ENCODE measurements around the gene CSMD2.

The CSMD2 gene

DNA sequence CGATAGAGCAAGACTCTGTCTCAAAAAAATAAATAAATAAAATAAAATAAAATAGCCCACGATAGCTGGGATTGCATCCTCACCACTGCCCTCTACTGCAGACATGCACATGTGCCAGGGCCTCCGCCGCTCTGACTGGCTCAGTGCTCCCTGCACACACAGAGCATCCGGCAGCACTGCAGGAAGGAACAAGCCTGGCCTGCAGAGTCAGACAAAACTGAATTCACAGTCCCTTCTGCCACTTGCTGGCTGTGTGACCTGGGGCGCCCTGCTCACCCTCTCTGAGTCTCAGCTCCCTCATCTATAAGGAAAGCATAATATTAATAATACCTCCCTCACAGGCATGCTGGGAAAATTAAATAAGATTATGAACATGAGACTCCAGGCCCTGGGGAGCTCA, 35.4 kb downstream of the CSMD2 start:
- 94% methylated on average over 5 of the region's 6 CpGs for WGBS
- no peaks in the 10 kb centered on the region for H3K36me3 ChIP-seq (ENCODE audit: insufficient read depth, low read length)
- no peaks in the 10 kb centered on the region for H3K9me3 ChIP-seq (ENCODE audit: insufficient read depth, low read depth, low read length)
- H3K27me3 ChIP-seq (ENCODE audit: insufficient read depth, low read length), result no peaks in the 10 kb centered on the region
- H3K4me3 ChIP-seq (ENCODE audit: low read length), result no peak overlapping the region
- no peak overlapping the region for H3K9ac ChIP-seq (ENCODE audit: low read depth, low read length)
- H3K4me1 ChIP-seq (ENCODE audit: insufficient read depth, low read length), result no peaks in the 10 kb centered on the region
- no peak overlapping the region for H3K27ac ChIP-seq (ENCODE audit: low read depth, low read length)

DNA sequence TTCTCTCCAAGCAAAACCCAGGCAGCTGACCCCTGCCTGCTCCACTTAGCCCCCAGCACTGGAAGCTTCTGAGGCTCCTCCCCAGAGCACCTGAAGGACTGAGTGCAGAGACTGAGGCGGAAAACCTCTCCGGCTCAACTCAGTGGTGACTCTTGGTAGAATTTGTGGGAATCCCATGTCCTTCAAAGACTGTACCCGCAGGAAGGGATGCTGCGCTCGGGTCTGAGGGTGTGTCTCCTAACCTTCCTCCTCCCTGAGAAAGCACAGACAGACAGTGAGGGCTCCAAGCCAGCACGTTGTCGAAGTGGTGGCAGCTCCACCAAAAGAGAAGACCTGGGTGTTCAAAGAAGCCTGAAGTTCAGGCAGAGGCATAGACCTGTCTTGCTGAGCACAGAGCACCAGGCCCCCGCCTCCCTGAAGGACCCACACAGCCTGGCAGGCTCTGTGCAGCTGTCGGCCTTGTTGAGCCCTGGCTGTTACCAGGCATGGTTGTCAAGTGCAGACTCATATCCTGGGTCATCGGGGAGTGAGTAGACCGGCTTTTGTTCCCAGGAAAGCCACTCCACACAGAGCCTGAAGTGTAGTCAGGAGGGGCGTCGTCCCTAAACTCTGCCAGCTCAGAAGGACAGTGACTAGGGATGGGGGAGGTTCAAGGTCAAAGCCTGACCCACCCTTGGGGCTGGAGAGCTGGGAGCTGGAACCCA, 36.7 kb downstream of the CSMD2 start:
- Histone ChIP-seq H3K27ac (ENCODE audit: low read depth, low read length) (no peak overlapping the region), H3K4me1 (ENCODE audit: insufficient read depth, low read length) (no peaks in the 10 kb centered on the region), H3K27me3 (ENCODE audit: insufficient read depth, low read length) (no peaks in the 10 kb centered on the region), H3K9me3 (ENCODE audit: insufficient read depth, low read depth, low read length) (no peaks in the 10 kb centered on the region), H3K4me3 (ENCODE audit: low read length) (no peak overlapping the region), H3K9ac (ENCODE audit: low read depth, low read length) (no peak overlapping the region), H3K36me3 (ENCODE audit: insufficient read depth, low read length) (no peaks in the 10 kb centered on the region)
- WGBS, result 95% methylated on average over 13 of the region's 13 CpGs

DNA sequence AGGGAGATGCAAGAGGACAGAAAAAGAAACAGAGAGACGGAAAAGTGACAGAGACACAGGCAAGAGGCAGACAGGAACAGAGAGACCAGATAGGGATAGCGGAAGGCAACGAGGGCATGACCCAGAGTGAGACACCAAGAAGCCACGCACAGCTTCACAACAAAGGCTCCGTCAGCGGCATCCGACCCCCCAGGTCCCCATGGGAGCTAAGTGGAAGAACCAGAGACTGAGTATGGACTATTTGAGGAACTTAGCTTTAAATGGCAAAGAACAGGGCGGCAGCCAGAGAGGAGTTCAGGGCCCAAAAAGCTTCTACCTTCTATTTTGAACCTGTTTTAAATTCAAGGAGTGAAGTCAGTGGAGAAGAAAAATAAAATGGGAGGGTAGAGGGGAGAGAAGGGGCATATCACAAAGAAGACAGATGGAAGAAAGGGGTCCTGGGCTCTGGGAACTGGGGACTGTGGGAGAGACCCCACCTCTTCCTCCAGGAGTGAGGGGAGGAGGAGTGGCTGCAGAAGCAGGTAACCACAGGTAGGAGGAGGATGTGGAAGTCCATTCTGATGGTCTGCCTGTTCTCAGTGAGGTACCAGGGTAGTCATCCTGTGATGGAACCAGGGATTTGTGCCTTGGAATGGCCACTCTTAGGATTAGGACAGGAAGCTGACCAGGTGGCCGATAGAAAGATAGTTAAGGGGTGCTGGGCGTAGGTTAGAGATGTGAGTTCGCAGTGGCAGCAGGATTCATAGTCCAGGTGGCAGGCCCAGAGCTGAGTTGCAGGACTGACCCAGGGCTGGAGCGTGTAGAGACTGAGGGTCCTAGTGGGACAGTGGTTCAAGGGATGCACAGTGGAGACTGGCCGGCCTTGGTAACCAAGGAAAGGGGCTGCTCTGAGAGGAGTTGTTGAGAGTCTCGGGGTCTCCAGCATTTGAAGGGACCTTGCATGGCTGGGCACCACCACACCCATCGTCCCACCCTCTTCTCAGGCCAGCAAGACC, 37.7 kb downstream of the CSMD2 start:
- Histone ChIP-seq H3K27ac (ENCODE audit: low read depth, low read length) (no peak overlapping the region), H3K9ac (ENCODE audit: low read depth, low read length) (no peak overlapping the region), H3K27me3 (ENCODE audit: insufficient read depth, low read length) (no peaks in the 10 kb centered on the region), H3K4me3 (ENCODE audit: low read length) (no peak overlapping the region), H3K9me3 (ENCODE audit: insufficient read depth, low read depth, low read length) (no peaks in the 10 kb centered on the region), H3K4me1 (ENCODE audit: insufficient read depth, low read length) (no peaks in the 10 kb centered on the region), H3K36me3 (ENCODE audit: insufficient read depth, low read length) (no peaks in the 10 kb centered on the region)
- 93% methylated on average over 15 of the region's 15 CpGs for WGBS

DNA sequence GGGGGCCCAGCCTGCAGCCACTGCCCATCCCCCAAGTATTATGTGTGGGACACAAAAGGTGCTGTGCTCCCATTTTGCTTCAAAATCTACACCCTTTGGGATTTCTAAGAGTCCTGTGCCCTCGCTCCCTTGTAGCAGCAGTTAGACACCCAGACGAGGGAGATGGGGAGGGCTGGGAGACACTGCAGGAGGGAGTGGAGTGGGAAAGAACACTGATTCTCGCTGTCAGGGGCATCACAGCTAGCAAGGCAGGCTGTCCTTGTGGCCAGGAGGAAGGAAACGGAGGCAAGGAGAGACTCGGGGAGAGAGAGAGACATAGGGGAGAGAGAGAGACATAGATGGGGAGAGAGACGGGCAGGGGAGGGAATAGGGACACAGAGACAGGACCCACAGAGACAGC, 38.5 kb downstream of the CSMD2 start:
- no peak overlapping the region for H3K27ac ChIP-seq (ENCODE audit: low read depth, low read length)
- H3K9me3 ChIP-seq (ENCODE audit: insufficient read depth, low read depth, low read length), result no peaks in the 10 kb centered on the region
- 91% methylated on average over 6 of the region's 6 CpGs for WGBS
- H3K4me1 ChIP-seq (ENCODE audit: insufficient read depth, low read length), result no peaks in the 10 kb centered on the region
- H3K9ac ChIP-seq (ENCODE audit: low read depth, low read length), result no peak overlapping the region
- no peak overlapping the region for H3K4me3 ChIP-seq (ENCODE audit: low read length)
- no peaks in the 10 kb centered on the region for H3K36me3 ChIP-seq (ENCODE audit: insufficient read depth, low read length)
- H3K27me3 ChIP-seq (ENCODE audit: insufficient read depth, low read length), result no peaks in the 10 kb centered on the region

DNA sequence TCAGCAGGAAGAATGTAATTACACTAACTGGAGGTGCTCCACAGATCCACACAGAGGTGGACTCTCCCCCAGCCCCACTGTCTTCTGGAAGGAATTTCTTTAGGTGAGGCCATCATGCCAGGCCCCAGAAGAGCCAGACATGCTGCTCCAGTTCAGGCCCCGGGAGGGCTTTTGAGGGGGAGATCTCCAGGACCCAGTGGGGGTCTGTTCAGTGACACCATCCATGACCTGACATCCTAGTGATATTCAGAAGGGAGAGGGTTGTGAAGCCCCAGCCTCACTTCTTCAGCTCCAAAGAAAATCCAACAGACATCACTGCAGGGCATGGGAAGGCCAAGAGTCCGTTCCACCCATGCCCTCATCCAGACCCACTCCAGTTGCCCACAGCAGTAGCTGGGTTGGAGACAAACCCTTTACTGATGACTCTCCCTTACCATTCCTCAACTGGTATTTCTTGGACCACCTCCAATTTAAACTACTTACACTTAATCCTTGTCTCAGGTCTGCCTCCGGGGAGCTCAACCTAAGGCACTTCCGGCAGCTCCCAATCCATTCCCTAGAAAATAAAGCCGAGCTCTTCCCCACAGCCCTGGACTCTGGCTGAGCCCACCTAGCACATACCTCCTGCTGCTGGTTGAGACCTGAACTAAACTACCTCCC, 39.2 kb downstream of the CSMD2 start:
- Histone ChIP-seq H3K9me3 (ENCODE audit: insufficient read depth, low read depth, low read length) (no peaks in the 10 kb centered on the region), H3K27me3 (ENCODE audit: insufficient read depth, low read length) (no peaks in the 10 kb centered on the region), H3K36me3 (ENCODE audit: insufficient read depth, low read length) (no peaks in the 10 kb centered on the region), H3K9ac (ENCODE audit: low read depth, low read length) (no peak overlapping the region), H3K4me3 (ENCODE audit: low read length) (no peak overlapping the region), H3K4me1 (ENCODE audit: insufficient read depth, low read length) (no peaks in the 10 kb centered on the region), H3K27ac (ENCODE audit: low read depth, low read length) (no peak overlapping the region)
- 95% methylated on average over 5 of the region's 5 CpGs for WGBS

DNA sequence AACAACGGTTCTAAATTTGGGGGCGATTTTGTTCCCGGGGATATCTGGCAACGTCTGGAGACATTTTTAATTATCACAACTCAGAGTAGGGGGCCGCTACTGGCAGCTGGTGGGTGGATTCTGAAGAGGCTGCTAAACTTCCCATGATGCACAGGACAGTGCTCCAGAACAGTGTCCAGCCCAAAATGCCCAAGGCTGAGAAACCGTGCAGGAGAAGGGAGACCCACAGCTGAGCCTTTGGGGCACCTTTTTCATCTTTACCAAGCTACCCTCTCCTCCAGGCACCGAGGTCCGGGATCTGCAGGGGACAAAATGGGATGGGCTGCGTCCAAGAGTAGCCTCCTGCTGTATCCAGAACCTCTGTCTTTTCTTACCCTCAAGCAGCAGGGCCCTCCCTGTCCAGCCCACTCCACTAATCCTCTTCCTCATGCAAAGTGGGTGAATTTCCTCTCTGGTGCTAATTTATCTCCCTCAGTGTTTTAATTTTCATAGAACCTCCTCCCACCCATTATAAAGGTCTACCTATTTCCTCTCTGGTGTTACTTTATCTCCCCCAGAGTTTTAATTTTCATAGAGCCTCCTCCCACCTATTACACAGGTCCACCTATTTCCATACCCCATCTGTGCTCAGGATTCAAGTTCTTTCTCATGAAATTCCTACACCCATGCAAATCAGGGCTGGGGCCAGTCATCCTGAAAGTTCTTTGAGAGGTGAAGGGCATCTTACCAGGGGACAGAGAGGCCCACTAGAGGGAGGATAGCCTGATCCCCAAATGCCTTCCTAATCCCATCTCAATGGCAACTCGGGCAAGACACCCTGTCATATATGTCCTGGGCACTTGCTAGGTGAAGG, 42.7 kb downstream of the CSMD2 start:
- no peak overlapping the region for H3K4me3 ChIP-seq (ENCODE audit: low read length)
- 94% methylated on average over 10 of the region's 10 CpGs for WGBS

DNA sequence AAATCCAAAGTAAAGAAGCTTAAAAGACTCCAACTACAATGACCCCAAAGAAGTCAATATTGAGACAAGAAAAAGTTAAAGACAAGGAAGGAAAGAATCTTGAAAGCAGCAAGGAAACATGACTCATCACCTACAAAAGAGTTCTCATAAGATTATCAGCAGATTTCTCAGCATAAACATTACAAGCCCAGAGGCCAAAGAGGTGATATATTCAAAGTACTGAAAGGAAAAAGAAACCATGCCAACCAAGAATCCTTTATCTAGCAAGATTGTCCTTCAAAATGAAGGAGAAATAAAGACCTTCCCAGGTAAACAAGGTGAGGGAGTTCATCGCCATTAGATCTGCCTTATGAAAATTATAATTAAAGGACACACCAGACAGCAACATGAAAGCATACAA, 49.8 kb downstream of the CSMD2 start:
- no peak overlapping the region for H3K4me3 ChIP-seq (ENCODE audit: low read length)
- no peak overlapping the region for H3K9ac ChIP-seq (ENCODE audit: low read depth, low read length)
- H3K4me1 ChIP-seq (ENCODE audit: insufficient read depth, low read length), result peaks cover 14% of the 10 kb centered on the region
- no peaks in the 10 kb centered on the region for H3K27me3 ChIP-seq (ENCODE audit: insufficient read depth, low read length)
- WGBS, result no CpG with 5 or more reads among the region's 1 CpG
- H3K36me3 ChIP-seq (ENCODE audit: insufficient read depth, low read length), result no peaks in the 10 kb centered on the region
- H3K9me3 ChIP-seq (ENCODE audit: insufficient read depth, low read depth, low read length), result peaks cover 14% of the 10 kb centered on the region; the same call in 1 of the 2 replicates
- no peak overlapping the region for H3K27ac ChIP-seq (ENCODE audit: low read depth, low read length)

More for the DNA sequence above, 42.7 kb downstream of the CSMD2 start:
- no peak overlapping the region for H3K27ac ChIP-seq (ENCODE audit: low read depth, low read length)
- no peaks in the 10 kb centered on the region for H3K36me3 ChIP-seq (ENCODE audit: insufficient read depth, low read length)
- H3K4me1 ChIP-seq (ENCODE audit: insufficient read depth, low read length), result no peaks in the 10 kb centered on the region
- H3K9me3 ChIP-seq (ENCODE audit: insufficient read depth, low read depth, low read length), result no peaks in the 10 kb centered on the region; the same call in 1 of the 2 replicates
- H3K9ac ChIP-seq (ENCODE audit: low read depth, low read length), result no peak overlapping the region
- no peaks in the 10 kb centered on the region for H3K27me3 ChIP-seq (ENCODE audit: insufficient read depth, low read length)

DNA sequence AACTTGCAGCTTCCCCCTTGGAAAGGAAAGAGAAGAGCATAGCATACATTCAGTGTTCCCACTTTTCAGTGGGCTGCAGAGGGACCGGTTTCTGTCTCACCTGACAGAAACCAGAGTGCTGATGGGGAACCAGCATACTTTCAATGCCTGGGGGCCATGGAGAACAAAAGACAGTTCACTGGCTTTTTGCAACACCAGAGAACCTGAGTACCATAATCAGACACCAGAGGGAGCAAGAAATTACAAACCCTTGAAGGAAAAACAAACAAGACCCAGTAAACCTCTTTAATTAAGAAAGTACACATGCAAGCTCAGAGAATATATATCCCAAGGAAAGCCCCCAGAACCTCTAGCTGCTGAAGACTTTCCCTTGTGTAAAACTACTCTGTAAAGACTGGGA, 51.1 kb downstream of the CSMD2 start:
- Histone ChIP-seq H3K36me3 (ENCODE audit: insufficient read depth, low read length) (no peaks in the 10 kb centered on the region), H3K27me3 (ENCODE audit: insufficient read depth, low read length) (no peaks in the 10 kb centered on the region), H3K27ac (ENCODE audit: low read depth, low read length) (no peak overlapping the region), H3K9me3 (ENCODE audit: insufficient read depth, low read depth, low read length) (peaks cover 14% of the 10 kb centered on the region; the same call in 1 of the 2 replicates), H3K9ac (ENCODE audit: low read depth, low read length) (no peak overlapping the region), H3K4me1 (ENCODE audit: insufficient read depth, low read length) (peaks cover 14% of the 10 kb centered on the region), H3K4me3 (ENCODE audit: low read length) (no peak overlapping the region)
- 49% methylated on average over 1 of the region's 1 CpG for WGBS

DNA sequence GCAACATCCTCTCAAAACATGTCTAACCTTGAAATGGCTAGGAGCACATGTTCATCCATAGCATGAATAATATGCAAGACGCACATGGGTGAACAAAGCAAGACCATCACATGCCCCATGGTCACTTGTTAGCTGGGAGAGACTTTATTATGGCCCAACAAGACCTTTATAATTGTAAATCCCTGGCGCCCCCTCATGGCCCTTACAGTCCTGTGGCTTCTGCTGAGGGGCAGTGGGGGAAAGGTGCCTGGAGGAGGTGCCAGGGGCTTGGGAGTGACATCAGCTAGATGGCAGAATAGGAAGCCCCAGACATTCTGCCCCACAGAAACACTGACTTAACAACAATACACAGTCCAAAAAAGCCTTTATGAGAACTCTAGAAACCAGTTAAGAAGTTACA, 51.7 kb downstream of the CSMD2 start:
- Histone ChIP-seq H3K36me3 (ENCODE audit: insufficient read depth, low read length) (no peaks in the 10 kb centered on the region), H3K9me3 (ENCODE audit: insufficient read depth, low read depth, low read length) (peaks cover 14% of the 10 kb centered on the region; the same call in 1 of the 2 replicates), H3K4me1 (ENCODE audit: insufficient read depth, low read length) (peaks cover 14% of the 10 kb centered on the region), H3K4me3 (ENCODE audit: low read length) (no peak overlapping the region), H3K27ac (ENCODE audit: low read depth, low read length) (no peak overlapping the region), H3K27me3 (ENCODE audit: insufficient read depth, low read length) (no peaks in the 10 kb centered on the region), H3K9ac (ENCODE audit: low read depth, low read length) (no peak overlapping the region)
- 67% methylated on average over 2 of the region's 2 CpGs for WGBS

DNA sequence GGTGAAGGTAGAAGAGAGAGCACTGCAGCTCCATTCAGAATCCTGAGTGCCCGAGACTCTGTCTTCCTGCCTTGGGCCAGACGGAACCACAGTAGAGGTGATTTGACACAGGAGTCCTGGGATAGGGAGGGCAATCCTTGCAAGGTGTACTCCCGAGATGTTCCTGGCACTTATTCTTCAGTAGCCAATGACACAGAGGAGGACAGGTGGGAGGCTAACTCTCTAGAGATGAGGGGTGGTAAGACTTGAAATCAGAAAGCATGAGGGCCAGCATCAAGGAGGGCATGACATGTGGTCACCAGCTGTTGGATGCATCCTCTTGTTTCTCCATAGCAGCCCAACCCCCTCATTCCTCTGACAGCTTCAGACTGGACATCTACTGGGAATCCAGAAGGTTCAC, 56.3 kb downstream of the CSMD2 start:
- Histone ChIP-seq H3K4me1 (ENCODE audit: insufficient read depth, low read length) (peaks cover 12% of the 10 kb centered on the region), H3K4me3 (ENCODE audit: low read length) (no peak overlapping the region), H3K27ac (ENCODE audit: low read depth, low read length) (no peak overlapping the region), H3K9ac (ENCODE audit: low read depth, low read length) (no peak overlapping the region), H3K36me3 (ENCODE audit: insufficient read depth, low read length) (no peaks in the 10 kb centered on the region), H3K9me3 (ENCODE audit: insufficient read depth, low read depth, low read length) (no peaks in the 10 kb centered on the region), H3K27me3 (ENCODE audit: insufficient read depth, low read length) (no peaks in the 10 kb centered on the region)
- 93% methylated on average over 3 of the region's 3 CpGs for WGBS

All from HUES64 (cell line).